ENCODE data around the gene SEPTIN6.

SEPTIN6 gene

GRCh38 chrX:119693040-119693995 lies at the start of gene SEPTIN6:
TSS of gene SEPTIN6 (minus strand) at chrX:119693168. CDS start at chrX:119693105, 63 bp downstream.
- DNase-seq (ENCODE audit: low read depth): peak; percentile 57

DNA sequence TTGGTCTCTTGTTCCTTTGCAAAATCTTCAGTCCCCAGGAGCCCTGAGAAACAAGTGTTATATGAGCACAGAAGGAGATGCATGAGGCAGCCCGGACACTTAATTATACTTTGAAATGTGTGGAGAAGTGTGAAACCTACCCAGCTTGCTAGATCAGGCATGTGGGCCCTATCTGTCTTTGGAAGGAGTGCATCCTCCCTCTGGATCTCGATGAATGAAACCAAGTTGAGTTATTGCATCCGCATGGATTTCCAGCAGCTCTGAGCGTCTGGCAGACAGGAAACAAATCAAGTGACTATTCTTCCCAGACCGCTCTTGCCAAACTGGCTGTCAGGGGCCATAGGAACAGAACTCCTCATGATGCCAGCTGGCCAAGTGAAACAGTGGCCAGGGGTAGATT lies 45.8 kb upstream of the SEPTIN6 start:
- no peak for DNase-seq (ENCODE audit: low read depth)

DNA sequence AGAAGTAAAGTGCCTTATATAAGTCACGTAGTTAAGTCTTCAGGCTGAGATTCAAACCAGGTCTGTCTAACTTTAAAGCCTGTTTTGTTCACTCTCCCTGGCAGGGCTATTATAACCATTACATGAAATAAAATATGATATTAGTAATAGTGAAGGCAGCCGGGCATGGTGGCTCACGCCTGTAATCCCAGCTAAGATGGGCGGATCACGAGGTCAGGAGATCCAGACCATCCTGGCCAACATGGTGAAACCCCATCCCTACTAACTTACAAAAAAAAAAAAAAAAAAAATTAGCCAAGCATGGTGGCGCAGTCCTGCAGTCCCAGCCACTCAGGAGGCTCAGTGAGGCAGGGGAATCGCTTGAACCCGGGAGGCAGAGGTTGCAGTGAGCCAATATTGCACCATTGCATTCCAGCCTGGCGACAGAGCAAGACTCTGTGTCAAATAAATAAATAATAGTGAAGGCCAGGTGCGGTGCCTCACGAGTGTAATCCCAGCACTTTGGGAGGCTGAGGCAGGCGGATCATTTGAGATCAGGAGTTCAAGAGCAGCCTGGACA lies 43.3 kb upstream of the SEPTIN6 start:
- DNase-seq (ENCODE audit: low read depth): no peak

DNA sequence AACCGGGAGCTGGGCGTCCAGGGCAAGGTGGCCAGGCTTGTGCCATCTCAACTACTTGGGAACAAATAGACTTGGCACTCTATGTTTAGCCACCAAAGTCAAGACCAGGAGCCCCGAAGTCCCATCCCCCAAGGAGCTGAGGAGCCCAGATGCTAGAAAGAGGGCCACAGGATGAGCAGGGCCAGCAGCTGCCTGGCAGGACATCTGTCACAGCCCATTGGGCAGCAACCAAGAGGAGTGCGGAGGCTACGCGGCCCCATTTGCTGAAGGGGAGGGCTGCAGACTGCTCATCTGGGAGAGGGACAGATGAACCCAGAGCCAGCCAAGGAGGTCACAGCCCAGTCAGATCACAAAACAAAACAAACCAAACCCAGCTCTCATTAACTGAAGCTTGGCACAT lies 42.5 kb upstream of the SEPTIN6 start:
- no peak for DNase-seq (ENCODE audit: low read depth)

- DNase-seq (ENCODE audit: low read depth): no peak
Observed at GRCh38 chrX:119734897-119735339, 42.0 kb upstream of the SEPTIN6 start.

GRCh38 chrX:119729408-119730201 lies 36.6 kb upstream of the SEPTIN6 start:
- peak; percentile 43 for DNase-seq (ENCODE audit: low read depth)

DNA sequence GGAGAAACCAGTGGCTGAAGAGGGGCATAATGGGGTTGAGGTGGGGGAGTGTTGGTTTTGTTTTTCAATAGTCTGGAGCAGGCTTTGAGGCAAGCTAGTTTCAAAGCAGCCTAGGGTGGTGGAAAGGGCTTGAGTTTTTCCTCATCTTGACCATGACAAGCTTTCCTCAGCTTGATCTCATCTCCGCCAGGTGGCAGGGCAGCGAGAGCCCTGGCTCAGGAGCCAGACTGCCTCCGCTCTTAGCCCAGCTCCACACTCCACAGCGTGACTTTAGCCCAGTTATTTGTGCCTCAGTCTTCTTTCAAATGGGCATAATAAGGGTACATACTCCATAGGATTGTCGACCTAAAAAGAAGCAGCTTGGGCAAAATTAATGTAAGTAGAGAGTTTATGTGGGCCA lies 35.5 kb upstream of the SEPTIN6 start:
- DNase-seq (ENCODE audit: low read depth): no peak

DNA sequence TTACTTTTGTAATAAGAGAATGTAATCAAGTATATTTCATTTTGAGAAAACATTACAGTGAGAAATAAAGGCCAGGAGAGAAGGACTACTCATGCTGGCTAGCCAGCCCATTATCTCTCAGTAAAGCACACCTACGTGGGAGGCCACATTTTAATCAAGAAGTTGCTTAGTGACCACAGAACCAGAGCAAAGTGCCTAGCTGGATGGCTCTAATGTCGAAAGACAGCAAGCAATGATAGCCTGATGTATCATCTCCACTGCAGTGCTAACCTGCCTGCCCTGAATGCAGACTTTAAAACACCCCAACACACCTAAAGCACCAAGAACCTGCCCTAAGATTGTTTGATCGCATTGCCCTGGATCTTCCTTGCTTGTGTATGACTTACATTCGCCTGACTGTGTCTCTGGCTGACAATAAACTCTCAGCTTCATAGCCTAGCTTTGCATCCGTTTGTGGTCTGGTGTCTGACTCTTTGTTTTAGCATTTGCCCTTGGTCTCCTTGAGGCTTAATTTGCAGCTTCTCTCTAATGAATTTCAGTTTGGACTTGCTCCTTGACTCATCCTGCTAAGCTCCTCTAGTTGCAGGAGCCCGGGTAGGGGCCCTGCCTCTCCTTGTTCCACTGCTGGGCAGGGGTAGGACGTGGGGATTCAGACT lies 34.1 kb upstream of the SEPTIN6 start:
- DNase-seq (ENCODE audit: low read depth): no peak

- DNase-seq (ENCODE audit: low read depth): no peak
Observed at GRCh38 chrX:119721926-119722325, 29.0 kb upstream of the SEPTIN6 start.

GRCh38 chrX:119721487-119721886 lies 28.5 kb upstream of the SEPTIN6 start:
- DNase-seq (ENCODE audit: low read depth): no peak

DNA sequence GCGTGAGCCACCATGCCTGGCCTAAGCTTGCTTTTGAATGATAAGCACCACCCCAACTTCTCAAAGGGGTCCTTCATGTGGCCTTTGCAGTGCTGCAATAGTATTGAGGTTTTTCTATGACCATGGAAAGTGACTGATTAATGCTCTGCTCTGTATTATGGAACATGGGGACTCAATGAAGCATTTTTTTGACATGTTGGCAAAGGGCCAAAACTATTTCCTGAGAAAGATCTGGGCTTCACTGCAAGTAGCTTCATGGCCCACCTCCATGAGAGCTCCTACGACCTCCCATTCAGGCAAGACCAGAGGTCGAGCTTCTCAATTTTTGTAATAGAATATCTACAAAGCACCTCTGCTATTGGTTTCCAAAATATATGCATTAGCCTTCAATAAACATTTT lies 16.7 kb upstream of the SEPTIN6 start:
- DNase-seq (ENCODE audit: low read depth): no peak

- DNase-seq (ENCODE audit: low read depth): no peak
Observed at GRCh38 chrX:119708936-119709335, 16.0 kb upstream of the SEPTIN6 start.

- no peak for DNase-seq (ENCODE audit: low read depth)
Observed at GRCh38 chrX:119706616-119707015, 13.6 kb upstream of the SEPTIN6 start.

GRCh38 chrX:119698845-119699244 lies 5.9 kb upstream of the SEPTIN6 start:
- no peak for DNase-seq (ENCODE audit: low read depth)

- DNase-seq (ENCODE audit: low read depth): no peak
Observed at GRCh38 chrX:119696251-119696890, 3.4 kb upstream of the SEPTIN6 start.

GRCh38 chrX:119695535-119696050 lies 2.6 kb upstream of the SEPTIN6 start:
- no peak for DNase-seq (ENCODE audit: low read depth)

DNA sequence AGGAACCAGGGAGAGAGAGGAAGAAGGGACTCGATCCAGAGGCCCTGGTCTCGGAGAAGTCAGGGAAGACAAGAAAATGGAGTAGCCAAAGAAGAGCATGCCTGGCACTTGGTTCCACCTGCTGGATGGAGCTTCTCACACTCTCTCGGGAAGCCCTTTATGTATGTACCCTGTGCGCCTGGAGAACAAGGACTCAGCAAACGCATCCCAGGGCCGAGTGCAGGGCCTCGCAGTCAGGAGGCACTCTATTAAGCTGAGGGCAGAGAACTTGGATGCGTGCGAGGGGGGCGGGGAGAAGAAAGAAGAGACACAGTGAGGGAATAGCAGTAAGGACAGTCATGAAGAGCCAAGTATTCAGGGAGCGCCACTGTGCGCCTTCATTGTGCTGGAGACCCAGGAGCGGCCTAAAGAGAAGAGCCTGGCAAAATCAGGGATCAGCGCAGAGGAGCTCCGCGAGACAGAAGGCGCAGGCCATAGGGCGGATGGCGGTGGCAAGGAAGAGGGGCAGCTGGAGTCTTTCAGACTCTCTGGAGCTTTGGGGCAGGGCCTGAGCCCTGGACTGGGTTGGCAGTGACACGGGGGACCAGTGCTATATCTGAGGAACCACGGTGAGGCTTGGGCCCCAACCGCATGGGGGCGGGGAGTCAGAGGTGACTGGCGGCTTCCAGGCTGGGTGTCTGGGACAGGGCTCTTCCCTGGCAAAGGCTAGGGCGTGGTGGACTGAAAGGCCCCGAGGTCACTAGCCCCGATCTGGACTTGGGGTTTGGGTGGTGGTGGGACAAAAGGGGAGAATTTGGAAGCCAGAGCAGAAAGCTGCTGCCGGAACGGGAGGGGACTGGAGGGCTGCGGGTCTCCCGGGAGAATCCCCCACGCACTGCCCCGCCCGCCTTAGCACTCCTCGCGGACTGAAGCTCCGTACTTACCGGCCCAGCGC lies 1.9 kb upstream of the SEPTIN6 start:
- DNase-seq (ENCODE audit: low read depth): no peak

DNA sequence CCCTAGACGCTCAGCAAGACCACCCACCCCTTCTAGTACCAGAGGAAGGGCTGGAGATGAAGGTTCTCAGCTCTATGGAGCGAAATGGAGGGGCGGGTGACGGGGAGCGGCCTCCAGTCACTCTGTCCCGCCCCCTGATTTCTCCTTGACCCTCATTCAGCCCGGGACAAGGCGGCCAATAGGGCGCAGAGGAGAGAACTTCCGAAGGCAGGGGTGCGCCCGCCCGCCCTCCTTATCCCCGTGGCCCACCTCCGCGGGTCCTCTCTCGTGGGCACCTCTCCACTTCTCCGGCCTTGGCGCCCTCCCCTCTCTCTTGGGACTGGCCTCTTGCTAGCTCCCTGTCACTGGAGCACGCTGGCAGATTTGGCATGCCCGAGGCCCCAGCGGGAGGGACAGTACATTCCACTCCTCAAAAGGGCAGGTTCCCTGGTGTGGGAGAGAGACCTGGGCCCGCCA lies 1.1 kb upstream of the SEPTIN6 start:
- no peak for DNase-seq (ENCODE audit: low read depth)

DNA sequence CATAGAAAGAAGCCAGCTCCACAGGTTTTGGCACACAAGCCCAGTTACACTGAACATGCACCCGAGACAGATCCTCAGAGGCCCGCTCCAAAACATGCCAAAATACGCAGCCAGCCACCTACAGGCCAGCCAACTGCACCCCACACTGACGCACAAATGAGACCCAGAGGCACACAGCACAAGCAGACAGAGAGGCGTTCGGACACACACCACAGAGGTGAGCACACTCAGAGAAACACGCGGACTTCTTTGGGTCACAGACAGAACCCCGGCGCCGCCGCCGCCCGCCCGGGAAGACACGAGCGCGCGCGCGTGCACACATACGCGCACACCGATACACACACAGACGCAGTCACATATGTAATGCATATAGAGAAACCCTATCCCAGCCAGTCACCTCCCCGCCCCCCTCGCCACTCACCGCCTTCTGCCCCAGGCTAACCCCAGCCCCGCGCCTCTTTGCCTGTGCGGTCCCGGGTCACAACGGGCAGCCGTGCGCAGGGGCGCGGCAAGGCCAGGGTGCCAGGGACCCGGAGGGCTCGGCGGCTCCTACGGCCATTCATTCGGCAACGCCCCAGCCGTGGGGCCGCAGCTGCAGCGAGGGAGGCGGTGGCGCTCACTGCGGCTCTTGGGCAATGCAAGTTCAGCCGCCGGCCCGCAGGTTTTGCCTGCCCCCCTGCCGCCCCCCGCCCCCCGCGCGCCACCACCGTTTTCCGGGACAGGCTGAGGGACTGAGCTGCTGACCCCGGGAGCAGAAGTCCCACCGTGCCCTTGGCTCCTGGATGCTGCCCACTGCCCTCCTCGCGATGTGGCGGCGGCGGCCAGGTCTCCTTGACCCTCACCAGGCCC lies 553 bp downstream of the SEPTIN6 start:
- DNase-seq (ENCODE audit: low read depth): no peak
